Activated CD8-positive, alpha-beta T cell treated with anti-CD3 and anti-CD28 coated beads for 36 hours (primary cell): Measurements from ENCODE around the gene DMKN. TPM values are rescaled to one million over a fixed set of nuclear protein-coding genes. Genes with fewer than 3 reads are reported as not detected.

ENCODE experiments used
- ATAC-seq: fragments of 200-7000 bp; cut with Tn5 transposase; one replicate; pipeline ENCODE4 v1.10.0; 2021; ENCODE audit warnings: mild to moderate bottlenecking, moderate library complexity
- CTCF ChIA-PET: fragments of 350-600 bp; sonication (Branson Sonifier 250); formaldehyde crosslinking; loops from one replicate; lab custom pipeline; 2021; ENCODE audit warnings: antibody characterized with exemption; lab: Charles Lee
- POLR2A ChIA-PET: fragments of 350-600 bp; sonication (Branson Sonifier 250); formaldehyde crosslinking; loops from one replicate; lab custom pipeline; 2021; ENCODE audit warnings: antibody characterized with exemption; lab: Charles Lee
- DNase-seq: peaks from one replicate; pipeline ENCODE4 v3.0.0-alpha.2; 2020
- H3K27ac Mint-ChIP-seq: one replicate; pipeline ENCODE4 v1.8.0; 2021; ENCODE audit warnings: mild to moderate bottlenecking, mixed read lengths
- H3K27me3 Mint-ChIP-seq: one replicate; pipeline ENCODE4 v1.8.0; 2021; ENCODE audit warnings: mixed read lengths
- H3K36me3 Mint-ChIP-seq: one replicate; pipeline ENCODE4 v1.8.0; 2021; ENCODE audit warnings: low read depth, mixed read lengths
- H3K4me1 Mint-ChIP-seq: one replicate; pipeline ENCODE4 v1.8.0; 2021; ENCODE audit warnings: low read depth, mixed read lengths
- H3K4me3 Mint-ChIP-seq: one replicate; pipeline ENCODE4 v1.8.0; 2021; ENCODE audit warnings: mild to moderate bottlenecking, moderate library complexity, mixed read lengths
- H3K9me3 Mint-ChIP-seq: one replicate; pipeline ENCODE4 v1.8.0; 2021; ENCODE audit warnings: mixed read lengths
- intact Hi-C: fragments of 100-400 bp; cut with micrococcal nuclease; formaldehyde crosslinking; loops from one replicate; pipeline ENCODE4 v1.10.0; 2022
- total RNA-seq, 2 experiments: library from RNA; stranded (reverse); gene quantifications; one replicate each; pipeline ENCODE4 v1.2.3, GENCODE V29; 2021
- TF ChIP-seq, protein P1 (sequence below): fragments of 200-600 bp; IDR thresholded peaks from one replicate; pipeline ENCODE4 v1.8.0; 2022; ENCODE audit warnings: antibody characterized with exemption, mild to moderate bottlenecking

DMKN gene
- total RNA-seq, 2 experiments from 2014 or later, result 0.68 to 1.1 TPM

DNA sequence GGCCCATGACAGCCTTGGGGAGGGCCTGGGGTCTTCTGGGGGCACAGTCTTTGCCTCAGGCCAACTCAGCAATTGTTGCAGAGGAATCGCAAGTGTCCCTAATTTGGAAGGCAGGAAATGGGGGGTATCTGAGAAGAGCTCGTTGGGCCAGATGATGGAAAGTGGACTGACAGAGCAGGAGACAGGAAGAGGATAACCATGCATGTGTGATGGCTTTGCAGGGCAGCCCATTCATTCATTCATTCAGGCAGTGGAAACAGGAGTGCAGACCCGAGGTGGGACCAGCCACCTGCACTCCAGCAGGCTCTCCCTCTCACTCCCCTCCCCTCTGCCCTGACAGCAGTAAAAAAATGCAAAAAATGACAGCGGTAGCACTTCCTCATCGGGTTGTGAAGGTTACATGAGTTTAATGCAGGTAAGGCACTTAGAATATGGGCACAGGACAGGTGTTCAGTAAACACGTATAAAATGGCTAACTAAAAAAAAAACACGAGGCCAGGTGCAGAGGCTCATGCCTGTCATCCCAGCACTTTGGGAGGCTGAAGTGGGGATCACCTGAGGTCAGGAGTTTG lies 27.0 kb upstream of the DMKN start:
- Mint-ChIP-seq H3K4me3 (no peak overlapping the region), H3K27ac (no peak overlapping the region), H3K27me3 (no peaks in the 10 kb centered on the region), H3K4me1 (peaks cover 16% of the 10 kb centered on the region), H3K9me3 (no peaks in the 10 kb centered on the region), H3K36me3 (peaks cover 16% of the 10 kb centered on the region)
- intact Hi-C loops, result no loop called here
- TF ChIP-seq, protein P1, sequence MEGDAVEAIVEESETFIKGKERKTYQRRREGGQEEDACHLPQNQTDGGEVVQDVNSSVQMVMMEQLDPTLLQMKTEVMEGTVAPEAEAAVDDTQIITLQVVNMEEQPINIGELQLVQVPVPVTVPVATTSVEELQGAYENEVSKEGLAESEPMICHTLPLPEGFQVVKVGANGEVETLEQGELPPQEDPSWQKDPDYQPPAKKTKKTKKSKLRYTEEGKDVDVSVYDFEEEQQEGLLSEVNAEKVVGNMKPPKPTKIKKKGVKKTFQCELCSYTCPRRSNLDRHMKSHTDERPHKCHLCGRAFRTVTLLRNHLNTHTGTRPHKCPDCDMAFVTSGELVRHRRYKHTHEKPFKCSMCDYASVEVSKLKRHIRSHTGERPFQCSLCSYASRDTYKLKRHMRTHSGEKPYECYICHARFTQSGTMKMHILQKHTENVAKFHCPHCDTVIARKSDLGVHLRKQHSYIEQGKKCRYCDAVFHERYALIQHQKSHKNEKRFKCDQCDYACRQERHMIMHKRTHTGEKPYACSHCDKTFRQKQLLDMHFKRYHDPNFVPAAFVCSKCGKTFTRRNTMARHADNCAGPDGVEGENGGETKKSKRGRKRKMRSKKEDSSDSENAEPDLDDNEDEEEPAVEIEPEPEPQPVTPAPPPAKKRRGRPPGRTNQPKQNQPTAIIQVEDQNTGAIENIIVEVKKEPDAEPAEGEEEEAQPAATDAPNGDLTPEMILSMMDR, result no peak
- ATAC-seq (no peak), DNase-seq (no peak)
- ChIA-PET POLR2A (no interaction called here), CTCF (interaction anchor here (1.9 kb wide), 1 partner anchor 30 kb away, joined by 6 read pairs; no protein-coding TSS in a partner anchor)

DNA sequence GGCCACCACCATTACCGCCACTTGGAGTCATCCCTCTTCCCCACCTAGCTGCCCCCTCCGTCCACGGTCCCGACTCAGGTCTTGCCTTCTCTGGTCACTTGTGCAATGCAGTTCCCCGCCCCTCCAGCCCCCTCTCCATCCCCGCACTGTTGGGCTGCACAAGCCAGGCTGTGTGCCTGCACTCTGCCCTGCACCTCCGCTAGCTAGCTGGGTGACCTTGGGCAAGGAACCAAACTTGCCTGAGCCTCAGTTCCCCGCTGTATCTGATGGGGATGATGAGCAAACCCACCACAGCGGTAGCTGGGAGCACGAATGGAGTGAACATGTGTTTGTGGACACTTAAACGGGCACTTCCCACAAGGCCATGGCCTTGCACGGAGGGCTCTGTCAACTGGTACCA lies 26.4 kb upstream of the DMKN start:
- Mint-ChIP-seq H3K36me3 (peaks cover 15% of the 10 kb centered on the region), H3K4me3 (no peak overlapping the region), H3K9me3 (no peaks in the 10 kb centered on the region), H3K27me3 (no peaks in the 10 kb centered on the region), H3K27ac (no peak overlapping the region), H3K4me1 (peaks cover 16% of the 10 kb centered on the region)
- ChIA-PET POLR2A (no interaction called here), CTCF (no interaction called here)
- no peak for ATAC-seq
- TF ChIP-seq, protein P1, result no peak
- no peak for DNase-seq
- intact Hi-C loops, result no loop called here

DNA sequence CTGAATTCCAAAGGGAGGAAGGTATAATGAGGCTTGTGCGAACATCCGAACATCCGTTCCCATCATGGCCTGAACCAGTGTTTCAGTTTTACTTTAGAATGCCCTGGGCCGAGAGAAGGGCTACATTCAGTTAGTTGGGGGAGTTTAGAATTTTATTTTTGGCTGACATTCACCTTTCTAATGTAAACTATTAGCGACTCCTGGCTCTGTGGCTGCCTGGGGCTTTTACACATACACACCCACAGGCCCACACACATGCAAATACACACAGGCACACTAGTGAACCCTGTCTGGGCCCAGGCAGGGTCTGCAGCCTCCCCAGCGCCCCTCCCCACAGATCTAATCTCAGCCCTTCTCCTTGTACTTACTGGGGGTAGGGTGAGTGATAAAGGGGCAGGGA lies 25.9 kb upstream of the DMKN start:
- ChIA-PET CTCF (interaction anchor here (2.5 kb wide), 1 partner anchor 10 kb away, joined by 10 read pairs; no protein-coding TSS in a partner anchor), POLR2A (interaction anchor here (0.7 kb wide), 1 partner anchor 75 kb away, joined by 3 read pairs; no protein-coding TSS in a partner anchor)
- Mint-ChIP-seq H3K36me3 (peaks cover 10% of the 10 kb centered on the region), H3K4me1 (peaks cover 11% of the 10 kb centered on the region), H3K27ac (no peak overlapping the region), H3K27me3 (no peaks in the 10 kb centered on the region), H3K9me3 (no peaks in the 10 kb centered on the region), H3K4me3 (no peak overlapping the region)
- intact Hi-C loops, result no loop called here
- TF ChIP-seq, protein P1, result no peak
- no peak for ATAC-seq
- no peak for DNase-seq

DNA sequence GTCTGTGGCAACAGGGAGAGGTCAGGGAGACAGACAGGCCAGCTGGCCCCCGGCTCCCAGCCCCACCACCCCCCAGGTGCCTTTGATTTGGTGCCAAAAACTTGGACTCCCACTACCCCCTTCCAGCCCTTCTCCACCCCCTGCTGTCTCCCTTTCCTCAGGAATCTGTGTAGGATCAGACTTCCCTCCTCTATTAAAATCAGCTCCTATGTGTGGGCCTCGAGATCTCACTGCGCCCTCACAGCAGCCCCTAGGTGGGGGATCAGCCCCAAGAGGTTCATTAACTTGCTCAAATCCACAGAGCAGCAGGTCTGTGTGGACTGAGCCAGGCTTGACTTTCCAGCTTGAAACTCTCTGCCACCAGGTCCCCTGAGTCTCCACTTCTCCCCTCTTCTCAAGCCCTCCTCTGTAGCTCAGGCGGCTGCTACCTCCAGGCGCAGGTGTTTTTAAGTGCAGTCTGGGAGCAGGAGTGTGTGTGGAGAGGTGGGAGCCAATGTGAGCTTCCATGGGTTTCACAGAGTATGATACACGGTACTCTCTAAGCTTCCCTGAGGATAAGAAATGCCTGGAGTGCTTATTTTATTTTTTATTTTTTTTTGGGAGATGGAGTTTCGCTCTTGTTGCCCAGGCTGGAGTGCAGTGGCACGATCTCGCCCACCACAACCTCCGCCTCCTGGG lies 21.5 kb upstream of the DMKN start:
- intact Hi-C loops, result no loop called here
- CTCF ChIA-PET, result interaction anchor here (1.4 to 1.9 kb wide), 5 partner anchors 13 to 476 kb away, joined by 3 to 8 read pairs (median 3); no protein-coding TSS in a partner anchor
- ATAC-seq (no peak), DNase-seq (no peak)
- H3K9me3 Mint-ChIP-seq, result no peaks in the 10 kb centered on the region
- POLR2A ChIA-PET, result interaction anchor here (2.2 kb wide), 1 partner anchor 9 kb away, joined by 7 read pairs; no protein-coding TSS in a partner anchor
- peaks cover 12% of the 10 kb centered on the region for H3K4me1 Mint-ChIP-seq
- peaks cover 13% of the 10 kb centered on the region for H3K27me3 Mint-ChIP-seq
- no peak overlapping the region for H3K27ac Mint-ChIP-seq
- TF ChIP-seq, protein P1, result no peak
- H3K36me3 Mint-ChIP-seq, result no peaks in the 10 kb centered on the region
- H3K4me3 Mint-ChIP-seq, result no peak overlapping the region
